Femur (tissue), 1 donor: Measurements from ENCODE around the gene PDCD2L.
"Not testable (repeated sequence)": the region's sequence is repeated elsewhere in the genome, so short reads cannot be mapped to it uniquely, and the experiment has no call there.

ENCODE experiments used
- DNase-seq: peaks from one replicate; pipeline ENCODE4 v3.0.0-alpha.2; 2017

Gene PDCD2L

GRCh38 chr19:34375598-34375997 is 28.6 kb upstream of the PDCD2L start:
- no peak for DNase-seq

- DNase-seq: no peak
These were observed 23.5 kb upstream of the PDCD2L start for GRCh38 chr19:34380639-34381241.

GRCh38 chr19:34381399-34382251 is 22.6 kb upstream of the PDCD2L start:
- no peak for DNase-seq

- DNase-seq: no peak
These were observed 21.7 kb upstream of the PDCD2L start for GRCh38 chr19:34382471-34382870.

- DNase-seq: no peak
These were observed 20.6 kb upstream of the PDCD2L start for GRCh38 chr19:34383599-34383998.

GRCh38 chr19:34386645-34387445 is 17.4 kb upstream of the PDCD2L start:
- DNase-seq: no peak

- DNase-seq: no peak
These were observed 16.8 kb upstream of the PDCD2L start for GRCh38 chr19:34387446-34387810.

- not testable (repeated sequence) for DNase-seq
These were observed 15.5 kb upstream of the PDCD2L start for GRCh38 chr19:34388745-34389144.

GRCh38 chr19:34391813-34392212 is 12.4 kb upstream of the PDCD2L start:
- DNase-seq: no peak

GRCh38 chr19:34393031-34393430 is 11.2 kb upstream of the PDCD2L start:
- DNase-seq: no peak

GRCh38 chr19:34393629-34394028 is 10.6 kb upstream of the PDCD2L start:
- peak; percentile 85 for DNase-seq

- no peak for DNase-seq
These were observed 6.3 kb upstream of the PDCD2L start for GRCh38 chr19:34397853-34398252.

- no peak for DNase-seq
These were observed 4.3 kb upstream of the PDCD2L start for GRCh38 chr19:34399886-34400285.

- DNase-seq: not testable (repeated sequence)
These were observed 3.4 kb upstream of the PDCD2L start for GRCh38 chr19:34400844-34401243.

- no peak for DNase-seq
These were observed 2.1 kb upstream of the PDCD2L start for GRCh38 chr19:34402074-34402600.

- DNase-seq: no peak
These were observed 453 bp upstream of the PDCD2L start for GRCh38 chr19:34403784-34404108.

GRCh38 chr19:34405892-34406660 is 1.9 kb downstream of the PDCD2L start:
- DNase-seq: no peak

- DNase-seq: no peak
These were observed 4.2 kb downstream of the PDCD2L start for GRCh38 chr19:34408411-34408810.

- no peak for DNase-seq
These were observed 5.3 kb downstream of the PDCD2L start for GRCh38 chr19:34409189-34410164.

GRCh38 chr19:34411216-34411615 is 7.0 kb downstream of the PDCD2L start:
- DNase-seq: no peak

- DNase-seq: no peak
These were observed 11.9 kb downstream of the PDCD2L start for GRCh38 chr19:34416021-34416545.
